Gastrocnemius medialis (tissue), 4 donors: Measurements from ENCODE around the gene DPP10.

Source experiments
- CTCF ChIP-seq, 5 experiments: fragments of 450-650 bp in 3 of 5; fragments of 200-600 bp in 2 of 5; sonication (generic) in 2 of 5; IDR thresholded peaks in 4 of 5; conservative IDR thresholded peaks in 1 of 5; 1 replicate in 4 of 5; 2 replicates in 1 of 5; pipeline ENCODE4 v1.5.1; 2016 to 2019; ENCODE audit warnings: antibody characterized with exemption in 5 of 5, mild to moderate bottlenecking in 3 of 5, moderate library complexity in 3 of 5
- POLR2A ChIP-seq, 2 donors: fragments of 450-650 bp; IDR thresholded peaks; one replicate each; pipeline ENCODE4 v1.6.1; 2017; ENCODE audit warnings: antibody characterized with exemption in 2 of 2, mild to moderate bottlenecking in 2 of 2, moderate library complexity in 2 of 2

GRCh38 chr2:114688241-114688640 is 245.8 kb downstream of the DPP10 start:
- TF ChIP-seq CTCF (IDR thresholded peaks at IDR 0.05 in 4 of 5, conservative IDR thresholded peaks at IDR 0.05 in 1 of 5) (no peak), POLR2A (IDR thresholded peaks at IDR 0.05) (no peak)
